Stimulated activated CD4-positive, alpha-beta T cell treated with anti-CD3 and anti-CD28 coated beads, Interleukin-1b, Interleukin-23, amount 100 ng/mL, for 4 hours (primary cell): ENCODE results near the gene ZDHHC7.

Experiments used
- DNase-seq, 2 donors: peaks; one replicate each; pipeline ENCODE4 v3.0.0-alpha.2; 2020; ENCODE audit warnings: low read depth in 2 of 2

The ZDHHC7 gene

GRCh38 chr16:84964386-84965128 lies 46.8 kb downstream of the ZDHHC7 start:
- DNase-seq, result no peak

DNA sequence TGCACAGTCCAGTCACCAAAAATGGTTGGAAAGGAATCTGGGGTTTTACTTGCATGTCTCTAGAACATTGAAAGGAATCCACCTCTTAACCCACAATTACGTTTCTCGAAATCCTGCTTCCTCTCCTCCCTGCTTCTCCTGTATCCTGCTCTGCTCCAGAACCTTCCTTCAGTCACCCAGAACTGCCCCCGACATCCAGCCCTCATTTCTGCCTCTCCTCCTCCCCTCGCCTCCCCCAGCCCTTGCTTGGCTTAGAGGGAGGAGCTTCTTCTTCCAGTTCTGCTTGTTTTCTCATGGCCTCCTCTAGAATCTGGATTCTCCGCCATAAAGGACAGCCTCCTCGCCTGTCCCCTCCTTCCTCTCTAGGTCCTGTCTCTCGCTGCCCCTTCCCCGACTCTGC lies 48.3 kb downstream of the ZDHHC7 start:
- no peak for DNase-seq

DNA sequence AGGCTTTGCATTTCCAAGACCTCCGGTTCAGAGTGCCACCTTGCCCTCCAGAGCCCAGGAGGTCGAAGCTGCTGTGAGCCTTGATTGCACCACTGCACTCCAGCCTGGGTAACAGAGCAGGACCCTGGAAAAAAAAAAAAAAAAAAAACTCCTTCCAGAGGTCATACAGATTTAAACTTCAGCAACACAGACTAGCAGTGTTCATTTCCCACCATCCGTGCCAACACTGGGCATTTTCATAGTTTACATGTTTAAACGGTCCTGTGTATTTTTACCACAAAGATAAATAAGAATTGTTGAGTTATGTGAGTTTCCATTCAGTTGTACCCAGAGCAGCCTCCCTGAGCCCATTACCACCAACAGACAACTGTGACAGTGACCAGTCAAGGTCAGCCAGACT lies 50.4 kb downstream of the ZDHHC7 start:
- no peak for DNase-seq

- DNase-seq, result no peak
These were observed 51.4 kb downstream of the ZDHHC7 start for GRCh38 chr16:84959784-84960417.

- no peak for DNase-seq
These were observed 52.2 kb downstream of the ZDHHC7 start for GRCh38 chr16:84959045-84959576.

DNA sequence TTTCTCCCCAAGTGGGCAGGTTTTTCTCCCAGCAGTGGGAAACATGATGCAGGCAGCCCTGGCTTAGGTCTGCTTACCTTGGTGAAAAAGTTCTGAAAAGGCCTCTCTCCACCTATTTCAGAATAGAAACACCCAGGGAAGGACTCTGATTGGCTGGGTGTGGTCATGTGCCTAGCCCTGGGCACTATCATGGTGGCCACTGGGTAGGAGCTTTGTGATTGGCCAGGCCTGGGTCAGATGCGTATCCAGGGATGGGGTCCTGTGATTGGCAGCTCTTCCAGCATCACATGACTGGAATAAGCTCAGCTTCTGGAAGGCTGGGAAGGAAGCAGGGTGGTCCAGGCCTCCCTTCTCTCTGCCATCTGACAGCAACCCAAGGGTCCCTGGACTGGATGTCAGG lies 53.5 kb downstream of the ZDHHC7 start:
- DNase-seq, result no peak

DNA sequence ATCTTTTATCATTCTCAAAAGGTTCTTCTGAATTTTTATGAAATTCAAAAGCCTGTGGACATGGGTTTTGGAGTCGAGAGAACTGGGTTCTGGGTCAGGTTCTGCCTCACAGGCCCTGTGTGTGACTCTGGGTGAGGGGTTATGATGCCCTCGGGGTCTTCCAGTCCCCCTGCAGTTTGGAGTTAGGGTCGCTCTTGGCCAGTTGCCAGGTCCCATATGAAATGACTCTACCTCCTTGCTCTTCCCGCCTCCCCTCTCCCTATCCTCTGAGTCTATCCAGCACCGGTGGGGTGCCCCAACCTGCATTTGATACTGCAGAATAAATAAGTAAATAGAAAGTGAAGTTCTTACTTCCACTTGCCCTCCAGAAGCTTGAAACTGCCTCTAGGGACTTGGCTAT lies 54.1 kb downstream of the ZDHHC7 start:
- no peak for DNase-seq

DNA sequence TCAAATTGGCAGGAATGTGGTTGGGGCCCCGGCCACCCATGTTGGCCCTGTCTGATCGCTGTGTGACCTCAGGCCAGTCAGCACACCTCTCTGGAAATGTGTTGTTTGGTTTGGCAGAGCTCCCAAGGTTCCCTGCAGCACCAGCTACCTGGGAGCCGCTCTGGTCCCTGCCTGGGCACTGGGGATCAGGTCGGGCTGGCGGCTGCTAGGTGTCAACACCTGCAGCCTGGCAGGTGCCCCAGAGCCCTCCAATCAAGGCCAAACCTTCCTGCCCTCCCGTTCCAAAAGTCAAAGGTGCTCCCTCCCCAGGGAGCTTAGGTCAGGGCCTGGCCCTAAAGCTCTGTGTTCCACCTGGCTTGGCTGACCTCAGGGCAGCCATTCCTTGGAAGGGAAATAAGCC lies 55.9 kb downstream of the ZDHHC7 start:
- DNase-seq, result no peak

- no peak for DNase-seq
These were observed 58.1 kb downstream of the ZDHHC7 start for GRCh38 chr16:84953190-84953746.

DNA sequence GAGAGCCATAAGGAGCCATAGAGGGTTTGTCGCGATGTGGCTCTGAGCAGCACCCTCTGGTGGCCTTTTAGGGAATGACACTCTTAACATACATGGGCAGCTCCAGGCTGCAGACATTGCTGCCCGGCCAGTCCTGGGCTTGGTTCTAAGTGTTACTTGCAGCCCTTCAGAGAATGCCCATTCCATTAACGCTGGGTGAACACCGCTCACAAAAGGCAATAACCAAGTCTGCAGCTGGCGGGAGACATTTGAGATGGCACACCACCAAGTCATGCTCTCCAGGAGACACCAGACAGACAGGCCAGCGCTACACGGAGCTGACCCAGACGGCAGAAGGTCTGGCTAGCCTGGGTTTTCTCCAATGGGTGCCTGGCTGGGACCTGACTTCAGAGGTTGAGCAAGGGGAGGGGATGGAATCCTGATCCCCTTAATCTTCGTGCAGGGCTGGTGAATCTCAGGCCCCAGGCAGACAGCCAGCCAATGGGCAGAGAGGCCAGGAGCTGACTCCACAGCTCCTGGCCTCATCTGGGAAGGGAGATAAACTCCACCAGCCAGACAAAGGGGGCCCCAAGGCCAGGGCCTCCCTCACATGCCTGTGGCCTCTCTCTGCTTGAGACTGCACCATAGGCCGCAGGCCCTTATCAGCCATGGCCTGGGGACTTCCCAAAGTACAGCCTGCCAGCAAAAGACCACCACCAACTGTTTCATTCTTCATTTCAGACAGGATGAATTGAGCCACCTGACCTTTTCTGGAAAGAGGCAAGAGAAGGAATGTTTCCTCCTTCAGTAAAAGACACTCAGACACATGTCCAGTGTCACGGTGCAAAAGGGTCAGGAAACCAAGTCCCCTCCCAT lies 58.8 kb downstream of the ZDHHC7 start:
- peak; percentile 39 to 67 for DNase-seq

DNA sequence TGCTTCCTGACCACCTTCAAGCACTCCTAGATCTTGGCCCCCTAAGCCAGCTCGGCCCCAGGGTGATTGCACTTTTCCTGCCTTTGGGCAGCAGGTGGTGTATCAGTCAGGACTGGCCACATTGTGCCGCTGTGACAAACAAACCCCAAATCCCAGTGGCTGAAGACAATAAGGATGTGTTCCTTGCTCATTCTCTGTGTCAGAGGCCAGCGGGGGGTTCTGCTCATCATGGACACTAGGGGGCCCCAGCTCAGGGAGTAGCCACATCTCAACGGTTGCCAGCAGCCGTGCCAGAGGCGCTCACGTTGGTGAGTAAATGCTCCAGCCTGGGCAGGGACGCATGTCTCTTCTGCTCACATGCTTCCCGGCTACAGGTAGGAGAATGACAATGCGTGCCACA lies 60.4 kb downstream of the ZDHHC7 start:
- DNase-seq, result no peak

GRCh38 chr16:84949772-84950436 lies 61.4 kb downstream of the ZDHHC7 start:
- DNase-seq, result no peak

DNA sequence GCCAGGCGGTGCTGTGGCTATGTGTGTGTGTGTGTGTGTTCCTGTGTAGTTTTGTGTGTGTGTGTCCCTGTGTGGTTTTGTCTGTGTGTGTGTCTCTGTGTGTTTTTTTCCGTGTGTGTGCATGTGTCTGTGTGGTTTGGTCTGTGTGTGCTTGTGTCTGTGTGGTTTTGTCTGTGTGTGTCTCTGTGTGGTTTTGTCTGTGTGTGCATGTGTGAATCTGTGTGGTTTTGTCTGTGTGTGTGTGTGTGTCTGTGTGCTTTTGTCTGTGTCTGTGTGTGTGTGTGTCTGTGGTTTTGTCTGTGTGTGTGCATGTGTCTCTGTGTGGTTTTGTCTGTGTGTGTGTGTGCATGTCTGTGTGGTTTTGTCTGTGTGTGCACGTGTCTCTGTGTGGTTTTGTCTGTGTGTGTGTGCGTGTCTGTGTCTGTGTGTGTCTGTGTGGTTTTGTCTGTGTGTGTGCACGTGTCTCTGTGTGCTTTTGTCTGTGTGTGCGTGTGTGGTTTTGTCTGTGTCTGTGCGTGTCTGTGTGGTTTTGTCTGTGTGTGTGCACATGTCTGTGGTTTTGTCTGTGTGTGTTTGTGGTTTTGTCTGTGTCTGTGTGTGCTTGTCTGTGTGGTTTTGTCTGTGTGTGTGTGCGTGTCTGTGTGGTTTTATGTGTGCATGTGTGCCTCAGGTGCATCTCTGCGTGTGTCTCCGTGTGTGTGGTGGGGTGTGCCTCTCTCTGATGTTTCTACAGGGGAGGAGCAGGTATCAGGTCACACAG lies 62.3 kb downstream of the ZDHHC7 start:
- no peak for DNase-seq

- no peak for DNase-seq
These were observed 63.1 kb downstream of the ZDHHC7 start for GRCh38 chr16:84947996-84948850.

- no peak for DNase-seq
These were observed 64.3 kb downstream of the ZDHHC7 start for GRCh38 chr16:84947022-84947421.

- no peak for DNase-seq
These were observed 67.7 kb downstream of the ZDHHC7 start for GRCh38 chr16:84943620-84944019.

GRCh38 chr16:84942786-84943185 lies 68.5 kb downstream of the ZDHHC7 start:
- no peak for DNase-seq

- no peak for DNase-seq
These were observed 69.4 kb downstream of the ZDHHC7 start for GRCh38 chr16:84941921-84942320.

DNA sequence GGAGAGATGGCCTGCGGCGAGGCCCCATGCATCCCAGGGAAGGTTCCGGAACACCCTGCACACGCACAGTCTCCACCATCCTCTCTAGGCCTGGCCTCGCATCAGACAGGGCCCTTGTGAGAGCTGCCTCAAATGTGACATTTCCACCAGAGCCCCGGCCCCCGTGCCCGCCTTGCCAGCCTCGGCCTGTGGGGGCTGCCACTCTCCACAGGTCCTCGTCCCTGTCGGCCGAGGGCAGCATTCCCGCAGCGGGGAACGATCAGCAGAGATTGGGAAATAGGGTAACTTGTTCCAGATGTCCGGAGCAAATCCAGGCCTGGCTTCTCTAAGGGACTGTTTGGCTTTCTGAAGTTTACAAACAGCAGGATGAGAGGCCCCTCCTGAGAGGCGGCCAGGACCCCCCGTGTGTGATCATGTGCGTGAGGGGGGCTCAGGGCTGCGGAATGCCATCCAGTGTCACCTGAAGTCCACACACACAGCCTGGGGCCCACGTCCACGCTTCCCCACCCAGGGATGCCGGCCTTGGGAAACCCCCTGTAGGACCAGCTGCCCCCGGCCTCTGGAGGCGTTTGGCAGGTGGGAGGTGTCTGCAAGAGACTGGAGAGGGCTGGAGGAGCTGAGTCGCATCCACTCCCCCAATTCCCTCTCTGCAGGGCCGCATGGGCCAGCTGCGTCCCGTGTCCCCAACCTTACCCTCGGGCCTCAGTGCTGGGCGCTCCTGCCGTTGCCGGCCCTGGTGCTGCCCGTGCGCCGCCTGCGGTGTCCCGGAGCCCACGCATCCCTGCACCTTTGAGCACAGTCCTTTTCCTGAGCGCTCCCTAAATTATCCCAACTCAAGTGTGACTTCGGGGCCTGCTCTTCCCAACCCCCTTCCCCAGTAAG lies 70.4 kb downstream of the ZDHHC7 start:
- DNase-seq, result no peak
